Measurements from ENCODE around the gene OR51T1.
"Not testable (repeated sequence)": the region's sequence is repeated elsewhere in the genome, so short reads cannot be mapped to it uniquely, and the experiment has no call there.

OR51T1 gene, protein sequence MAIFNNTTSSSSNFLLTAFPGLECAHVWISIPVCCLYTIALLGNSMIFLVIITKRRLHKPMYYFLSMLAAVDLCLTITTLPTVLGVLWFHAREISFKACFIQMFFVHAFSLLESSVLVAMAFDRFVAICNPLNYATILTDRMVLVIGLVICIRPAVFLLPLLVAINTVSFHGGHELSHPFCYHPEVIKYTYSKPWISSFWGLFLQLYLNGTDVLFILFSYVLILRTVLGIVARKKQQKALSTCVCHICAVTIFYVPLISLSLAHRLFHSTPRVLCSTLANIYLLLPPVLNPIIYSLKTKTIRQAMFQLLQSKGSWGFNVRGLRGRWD

DNA sequence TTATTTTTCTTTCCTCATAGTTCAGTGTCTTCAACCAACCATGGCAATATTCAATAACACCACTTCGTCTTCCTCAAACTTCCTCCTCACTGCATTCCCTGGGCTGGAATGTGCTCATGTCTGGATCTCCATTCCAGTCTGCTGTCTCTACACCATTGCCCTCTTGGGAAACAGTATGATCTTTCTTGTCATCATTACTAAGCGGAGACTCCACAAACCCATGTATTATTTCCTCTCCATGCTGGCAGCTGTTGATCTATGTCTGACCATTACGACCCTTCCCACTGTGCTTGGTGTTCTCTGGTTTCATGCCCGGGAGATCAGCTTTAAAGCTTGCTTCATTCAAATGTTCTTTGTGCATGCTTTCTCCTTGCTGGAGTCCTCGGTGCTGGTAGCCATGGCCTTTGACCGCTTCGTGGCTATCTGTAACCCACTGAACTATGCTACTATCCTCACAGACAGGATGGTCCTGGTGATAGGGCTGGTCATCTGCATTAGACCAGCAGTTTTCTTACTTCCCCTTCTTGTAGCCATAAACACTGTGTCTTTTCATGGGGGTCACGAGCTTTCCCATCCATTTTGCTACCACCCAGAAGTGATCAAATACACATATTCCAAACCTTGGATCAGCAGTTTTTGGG is at the start of gene OR51T1:
TSS of gene OR51T1 (plus strand) at position 41 of the 641 bp plus-strand sequence. CDS start at position 41, 0 bp downstream.
- DNase-seq = no peak

DNA sequence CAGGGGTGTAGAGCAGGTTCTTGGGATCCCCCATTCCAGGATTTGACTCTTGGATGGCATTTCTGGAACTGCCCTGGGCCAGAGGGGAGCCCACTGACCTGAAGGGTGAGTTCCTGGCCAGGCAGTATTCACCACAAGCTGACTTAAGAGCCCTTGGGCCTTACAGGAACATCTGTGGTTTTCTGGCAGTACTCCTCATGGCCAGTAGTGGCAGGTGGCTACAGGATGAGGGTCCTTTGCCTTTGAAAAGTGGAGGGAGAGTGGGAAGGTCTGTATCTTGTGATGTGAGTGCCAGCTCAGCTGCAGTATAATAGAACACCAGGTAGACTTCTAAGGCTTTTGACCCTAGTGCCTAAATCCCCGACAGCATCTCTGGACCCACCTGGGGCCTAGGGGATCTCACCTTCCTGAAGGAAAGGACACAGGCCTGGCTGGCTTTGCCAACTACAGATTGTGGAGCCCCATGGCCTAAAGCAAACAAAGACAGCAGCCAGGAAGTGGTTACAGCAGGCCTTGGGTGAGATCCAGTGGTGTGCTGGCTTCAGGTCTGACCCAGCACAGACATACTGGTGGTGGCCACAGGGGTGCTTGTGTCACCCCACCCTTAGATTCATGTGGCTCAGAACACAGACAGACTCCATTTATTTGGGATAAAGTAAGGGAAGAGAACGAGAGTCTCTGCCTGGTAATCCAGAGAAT is 41.7 kb upstream of the OR51T1 start:
- DNase-seq = no peak

DNA sequence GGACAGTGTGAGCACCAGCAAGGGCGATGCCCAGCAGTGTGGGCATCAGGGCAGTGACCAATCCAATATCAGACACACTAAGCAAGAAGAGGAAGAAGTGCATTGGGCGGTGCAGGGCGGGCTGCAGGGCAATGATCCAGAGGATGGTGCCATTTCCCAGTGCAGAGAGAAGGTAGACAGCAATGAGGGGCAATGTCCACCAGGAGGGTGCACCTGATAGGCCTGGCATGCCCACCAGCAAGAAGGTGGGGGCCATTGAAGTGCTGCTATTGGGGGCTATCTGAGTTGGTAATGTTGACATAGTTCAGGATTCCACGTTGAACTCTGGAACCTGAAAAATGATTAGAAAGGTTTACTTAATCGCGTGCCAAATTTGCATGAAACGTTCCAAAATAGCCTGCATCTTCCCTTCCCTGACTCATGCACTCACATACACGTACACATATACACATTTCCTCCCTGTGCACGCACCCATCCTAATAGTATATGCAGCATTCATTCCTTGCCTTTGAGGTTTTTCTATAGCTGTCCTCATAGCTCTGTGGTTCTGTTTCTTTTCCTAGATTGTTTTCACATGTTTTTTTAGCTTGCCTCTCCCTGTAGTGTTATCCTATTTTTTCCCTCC is 32.7 kb upstream of the OR51T1 start, which contains the start of gene OR51S1:
TSS of gene OR51S1 (minus strand) at position 301 of the 625 bp plus-strand sequence. CDS start at position 301, 0 bp downstream.
- no peak for DNase-seq

DNA sequence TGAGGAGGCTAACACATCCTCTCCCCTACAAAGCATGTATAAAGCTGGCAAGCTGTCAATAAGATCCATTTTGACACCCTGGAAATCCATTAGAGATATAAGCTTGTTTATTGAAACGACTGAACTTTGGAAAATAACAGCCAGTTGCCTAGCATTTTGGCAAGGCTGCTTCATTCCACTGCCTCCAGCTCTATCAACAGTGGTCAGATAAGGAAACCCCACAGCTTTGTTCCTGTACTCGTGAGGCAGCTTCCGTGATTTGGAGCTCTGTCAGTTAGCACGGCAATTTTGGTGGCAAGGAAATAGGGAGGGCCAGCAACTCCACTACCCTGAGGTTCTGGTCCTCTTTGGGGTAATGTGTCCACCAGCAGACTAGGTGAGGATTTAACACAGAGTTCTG is 30.7 kb upstream of the OR51T1 start:
- no peak for DNase-seq

DNA sequence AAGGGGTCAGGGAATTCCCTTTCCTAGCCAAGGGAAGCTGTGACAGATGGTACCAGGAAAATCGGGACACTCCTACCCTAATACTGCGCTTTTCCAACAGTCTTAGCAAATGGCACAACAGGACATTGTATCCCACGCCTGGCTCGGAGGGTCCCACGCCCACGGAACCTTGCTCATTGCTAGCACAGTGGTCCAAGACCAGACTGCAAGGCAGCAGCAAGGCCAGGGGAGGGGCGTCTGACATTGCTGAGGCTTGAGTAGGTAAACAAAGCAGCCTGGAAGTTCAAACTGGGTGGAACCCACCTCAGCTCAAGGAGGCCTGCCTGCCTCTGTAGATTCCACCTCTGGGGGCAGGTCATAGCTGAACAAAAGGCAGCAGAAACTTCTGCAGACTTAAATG is 27.4 kb upstream of the OR51T1 start:
- DNase-seq = not testable (repeated sequence)

DNA sequence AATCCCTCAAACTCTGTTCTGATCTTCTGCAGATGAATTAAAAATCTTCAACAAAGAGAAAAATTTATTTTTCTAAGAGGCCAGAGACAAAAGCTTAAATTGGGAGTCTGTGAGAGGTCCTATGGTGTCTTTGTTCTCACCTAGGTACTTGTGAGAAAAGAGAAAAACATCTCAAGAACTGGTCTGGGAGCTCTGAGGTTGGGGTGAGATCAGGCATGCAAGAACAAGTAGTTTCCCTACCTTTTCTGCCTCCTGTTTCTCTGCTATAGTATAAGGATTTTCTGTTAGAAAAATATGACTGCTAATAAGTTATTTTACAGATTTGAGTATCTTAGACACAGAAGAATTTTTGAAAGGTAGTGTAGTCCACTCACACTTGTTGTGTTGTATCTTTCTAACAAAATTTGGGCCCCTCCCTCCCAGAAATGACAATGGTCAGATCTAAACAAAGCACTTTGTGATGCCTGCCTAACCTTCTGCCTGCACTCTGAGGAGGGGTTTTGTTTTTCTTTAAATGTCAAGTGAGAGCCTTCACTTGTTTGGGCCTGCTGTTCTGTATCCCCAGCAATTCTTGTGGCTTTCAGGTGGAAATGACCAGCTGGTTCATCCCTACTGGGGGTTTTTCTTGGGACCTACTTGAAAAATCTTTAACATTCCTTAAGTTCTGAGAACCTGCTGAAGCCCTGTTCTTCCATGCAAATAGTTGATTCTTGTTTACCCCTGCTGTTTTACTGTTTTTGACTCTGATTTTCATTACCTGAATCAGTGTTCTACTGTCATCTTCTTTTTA is 19.1 kb upstream of the OR51T1 start:
- no peak for DNase-seq

DNA sequence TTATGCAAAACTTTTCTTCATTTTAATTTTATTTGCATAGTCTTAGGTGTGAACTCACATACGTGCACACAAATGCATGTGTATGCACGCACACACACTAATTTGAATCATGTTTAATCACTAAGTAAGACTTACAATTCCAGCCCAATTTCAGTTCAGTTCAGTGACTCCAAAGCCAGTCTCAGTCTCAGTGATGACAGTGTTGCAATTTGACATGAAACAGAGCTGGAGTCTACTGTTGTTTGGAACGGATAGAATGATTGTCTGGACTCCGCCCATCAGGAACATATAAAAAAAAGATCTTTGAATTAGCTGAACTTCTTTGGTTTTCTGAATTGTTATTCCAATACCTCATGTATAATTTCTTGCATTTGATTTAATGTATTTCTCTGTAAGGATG is 17.8 kb upstream of the OR51T1 start:
- no peak for DNase-seq

DNA sequence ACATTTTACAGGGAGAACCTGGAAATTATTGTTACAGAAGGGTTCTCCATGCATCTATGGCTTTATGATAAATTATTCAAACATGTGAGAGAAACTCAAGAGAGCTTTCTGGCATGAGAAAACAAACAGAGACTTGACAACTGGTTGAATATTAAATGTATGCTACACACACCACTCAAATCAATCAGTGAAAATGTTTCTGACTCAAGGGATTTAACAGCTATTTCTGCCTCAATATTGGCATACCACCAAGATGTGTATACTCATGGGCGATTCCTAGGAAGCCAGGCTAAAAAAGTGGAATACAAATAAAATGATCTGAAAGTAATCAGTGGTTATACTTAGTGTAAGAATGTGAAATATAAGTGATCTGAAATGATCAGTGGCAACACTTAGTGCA is 15.8 kb upstream of the OR51T1 start:
- no peak for DNase-seq

DNA sequence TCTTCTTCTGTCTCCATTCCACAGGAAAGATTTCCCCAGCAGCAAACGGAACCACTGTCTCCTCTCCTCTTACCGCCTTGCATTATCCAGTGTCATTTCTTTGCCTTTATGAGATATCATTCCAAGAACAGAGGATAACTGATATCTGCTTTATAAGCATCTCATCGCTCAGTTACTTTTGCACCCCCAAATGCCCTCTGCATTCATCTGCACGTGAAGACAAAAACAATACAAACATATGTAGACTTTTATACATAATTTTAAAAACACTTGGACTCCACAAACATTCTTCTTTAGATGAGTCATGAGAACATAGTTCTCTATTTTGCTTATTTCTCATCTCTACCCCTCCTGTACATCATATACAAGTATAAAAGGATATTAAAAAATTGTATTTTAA is 512 bp upstream of the OR51T1 start:
- no peak for DNase-seq

DNA sequence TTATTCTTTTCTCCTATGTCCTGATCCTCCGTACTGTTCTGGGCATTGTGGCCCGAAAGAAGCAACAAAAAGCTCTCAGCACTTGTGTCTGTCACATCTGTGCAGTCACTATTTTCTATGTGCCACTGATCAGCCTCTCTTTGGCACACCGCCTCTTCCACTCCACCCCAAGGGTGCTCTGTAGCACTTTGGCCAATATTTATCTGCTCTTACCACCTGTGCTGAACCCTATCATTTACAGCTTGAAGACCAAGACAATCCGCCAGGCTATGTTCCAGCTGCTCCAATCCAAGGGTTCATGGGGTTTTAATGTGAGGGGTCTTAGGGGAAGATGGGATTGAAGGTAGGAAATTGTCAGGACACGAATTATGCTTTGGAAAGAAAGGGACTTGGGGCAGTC is 843 bp downstream of the OR51T1 start:
- DNase-seq = no peak

DNA sequence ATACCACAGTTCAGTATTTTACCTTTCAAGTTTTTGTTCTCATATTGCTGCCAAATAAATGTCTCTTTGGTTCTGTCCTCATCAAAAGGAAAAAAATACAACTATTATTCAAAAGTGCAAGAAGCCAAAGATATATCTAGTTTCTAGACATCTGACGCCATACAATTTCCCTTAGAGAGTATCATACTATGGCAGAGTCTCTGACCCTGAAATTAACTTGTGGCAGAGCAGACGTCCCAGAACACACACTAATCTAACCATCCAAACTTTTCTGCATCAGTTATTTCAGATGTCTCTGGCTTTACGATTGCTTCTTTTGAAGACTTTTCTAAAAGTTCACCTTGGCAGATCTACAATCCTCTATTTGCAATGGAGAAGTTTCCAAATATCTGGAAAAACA is 2.7 kb downstream of the OR51T1 start:
- DNase-seq = no peak

DNA sequence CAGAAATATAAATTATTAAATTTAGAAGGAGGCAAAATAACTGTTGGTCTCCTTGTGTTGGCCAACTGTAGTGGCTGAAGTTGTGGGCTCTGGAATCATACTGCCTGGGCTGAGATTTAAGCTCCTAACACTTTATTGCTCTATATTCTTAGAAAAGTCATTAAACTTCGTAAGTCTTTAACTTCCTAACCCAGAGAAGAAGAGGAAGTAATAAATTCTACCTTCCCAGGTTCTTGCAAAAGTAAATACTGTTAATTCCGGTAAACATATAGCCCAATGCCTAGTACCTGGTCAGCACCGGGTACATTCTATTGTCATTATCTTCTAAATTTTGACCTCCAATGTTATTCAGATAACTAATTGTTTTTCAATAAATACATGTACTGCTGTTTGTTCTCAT is 4.5 kb downstream of the OR51T1 start:
- no peak for DNase-seq

DNA sequence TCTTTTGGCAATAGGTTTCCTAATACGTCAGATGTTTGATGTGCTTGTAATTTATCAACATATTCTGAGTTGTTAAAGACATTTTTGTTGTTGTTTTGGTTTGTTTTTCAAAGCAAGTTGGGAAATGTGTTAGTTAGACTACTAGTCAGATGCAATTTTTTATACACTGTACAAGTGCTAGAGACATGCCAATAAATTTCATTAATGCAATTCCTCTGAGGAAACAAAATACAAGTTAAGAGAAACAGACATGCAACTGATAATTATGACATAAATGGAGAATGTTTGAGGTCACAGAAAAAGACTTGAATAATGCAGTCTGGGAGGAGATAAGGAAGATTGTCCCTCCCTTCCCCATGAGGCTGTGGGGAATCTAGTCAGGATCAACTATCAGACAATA is 5.9 kb downstream of the OR51T1 start:
- DNase-seq = no peak

DNA sequence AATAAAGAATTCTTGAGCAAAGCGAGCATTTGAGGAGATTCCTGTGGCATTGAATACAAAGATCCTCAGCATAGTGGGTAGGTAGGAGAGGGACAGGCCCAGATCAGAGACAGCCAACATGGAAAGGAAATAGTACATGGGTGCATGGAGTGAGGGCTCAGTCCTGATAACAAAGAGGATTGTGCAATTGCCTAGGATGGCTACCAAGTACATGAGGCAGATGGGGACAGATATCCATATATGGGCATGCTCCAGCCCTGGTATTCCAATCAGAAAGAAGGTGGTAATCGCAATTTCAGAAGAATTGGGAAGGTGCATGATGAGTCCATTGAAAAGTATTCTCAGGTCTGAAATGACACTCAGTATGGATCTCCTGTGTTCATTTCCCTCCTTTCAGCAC is 8.6 kb downstream of the OR51T1 start:
- no peak for DNase-seq

DNA sequence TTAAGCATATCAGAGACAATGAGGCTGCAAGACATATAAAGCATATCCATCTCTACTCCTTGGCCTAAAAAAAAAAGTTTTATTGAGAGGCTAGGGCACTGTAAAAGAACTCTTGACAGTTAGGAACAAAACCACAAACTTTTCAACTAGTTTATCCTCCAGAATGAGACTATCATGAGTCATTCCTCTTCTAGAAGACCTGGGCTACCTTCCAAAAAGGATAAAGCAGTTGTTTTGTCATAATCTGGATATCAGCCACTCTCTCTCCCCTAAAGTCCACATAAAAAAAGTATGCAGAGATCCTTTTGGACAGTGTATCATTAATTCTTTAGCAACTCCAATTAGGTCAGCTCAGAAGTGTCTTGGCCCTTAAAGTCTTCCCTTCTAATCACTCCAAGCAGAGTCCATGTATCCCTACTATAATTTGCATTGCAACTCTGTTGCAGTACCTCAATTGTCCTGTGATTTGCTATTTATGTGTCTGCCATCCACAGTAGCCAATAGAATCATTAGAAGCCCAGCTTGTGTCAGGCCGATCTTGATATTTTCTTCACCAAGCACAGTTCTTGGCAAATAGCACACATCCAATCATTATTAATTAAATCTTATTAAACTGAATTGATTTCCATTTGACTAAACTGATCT is 10.4 kb downstream of the OR51T1 start:
- DNase-seq = no peak

DNA sequence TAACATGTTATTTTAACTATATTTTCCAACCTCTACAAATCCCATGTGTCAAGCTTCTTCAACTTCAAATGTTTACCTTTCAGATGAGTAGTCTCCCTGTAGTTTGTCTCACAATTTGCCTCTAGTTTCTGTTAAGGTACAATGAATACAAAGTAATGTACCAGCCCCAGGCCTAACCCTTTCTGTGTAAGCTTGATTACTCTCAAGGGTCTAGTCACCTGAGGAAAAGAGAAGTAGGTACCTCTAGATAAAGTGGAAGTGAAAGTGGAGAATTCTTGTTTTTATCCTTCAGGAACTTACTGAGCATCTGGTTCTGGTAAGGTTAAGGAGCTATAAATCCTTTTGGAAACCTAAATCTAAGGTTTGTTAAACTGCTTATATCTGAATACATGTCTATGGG is 21.8 kb downstream of the OR51T1 start, which contains the start of gene OR51A7:
TSS of gene OR51A7 (plus strand) at position 300 of the 400 bp plus-strand sequence. CDS start 3,587 bp downstream, outside the sequence.
- no peak for DNase-seq

DNA sequence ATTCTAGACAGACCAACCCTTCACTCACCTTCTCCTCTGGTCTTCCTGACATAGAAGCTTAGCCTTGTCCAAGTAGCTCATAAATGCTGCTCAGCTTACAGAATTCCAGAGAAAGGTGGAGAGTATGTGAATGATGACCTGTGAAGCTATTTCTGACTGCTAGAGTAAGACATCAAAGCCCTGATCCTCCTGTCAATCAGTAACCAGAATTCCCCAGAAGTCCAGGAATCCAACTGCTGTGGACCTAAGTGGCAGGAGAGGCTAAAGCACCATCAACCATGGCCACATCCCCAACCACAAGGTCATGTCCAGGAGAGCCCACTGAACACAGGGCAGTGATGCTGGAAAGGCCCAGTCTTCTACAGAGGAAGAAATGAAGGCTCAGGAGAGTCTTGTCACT is 34.9 kb downstream of the OR51T1 start:
- DNase-seq = no peak

DNA sequence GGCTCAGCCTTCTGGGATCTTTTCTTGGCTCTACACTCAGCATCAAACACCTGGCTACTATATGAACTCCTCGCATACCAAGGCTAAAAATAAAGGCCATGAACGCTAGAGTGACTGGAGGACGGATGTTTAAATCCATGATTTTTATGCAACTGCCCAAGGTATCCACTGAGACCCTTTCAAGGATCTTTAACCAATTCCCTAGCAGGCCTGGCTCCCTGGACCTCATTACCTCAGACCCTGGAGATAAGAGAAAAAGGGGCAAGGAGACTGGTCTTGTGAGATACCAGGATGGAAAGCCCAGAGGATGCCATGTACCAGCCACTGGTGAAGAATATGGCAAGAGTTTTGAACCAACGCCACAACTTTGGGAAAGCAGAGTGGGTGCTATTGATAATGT is 37.5 kb downstream of the OR51T1 start, which contains the start of gene OR51G2:
TSS of gene OR51G2 (minus strand) at position 101 of the 400 bp plus-strand sequence. CDS start 3,687 bp downstream, outside the sequence.
- no peak for DNase-seq

DNA sequence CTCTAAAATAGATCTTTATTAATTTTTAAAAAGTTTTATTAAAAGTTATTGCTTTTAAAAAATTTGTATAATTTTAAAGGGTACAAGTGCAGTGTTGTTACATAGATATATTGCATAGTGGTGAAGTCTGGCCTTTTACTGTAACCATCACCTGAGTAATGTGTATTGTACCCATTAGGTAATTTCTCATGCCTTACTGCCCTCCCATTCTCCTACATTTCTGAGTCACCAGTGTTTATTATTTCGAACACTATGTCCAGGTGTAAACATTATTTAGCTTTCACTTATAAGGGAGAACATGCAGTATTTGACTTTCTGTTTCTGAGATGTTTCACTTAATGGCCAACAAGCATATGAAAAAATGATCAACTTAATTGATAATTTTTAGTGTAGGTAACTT is 40.1 kb downstream of the OR51T1 start:
- DNase-seq = no peak

DNA sequence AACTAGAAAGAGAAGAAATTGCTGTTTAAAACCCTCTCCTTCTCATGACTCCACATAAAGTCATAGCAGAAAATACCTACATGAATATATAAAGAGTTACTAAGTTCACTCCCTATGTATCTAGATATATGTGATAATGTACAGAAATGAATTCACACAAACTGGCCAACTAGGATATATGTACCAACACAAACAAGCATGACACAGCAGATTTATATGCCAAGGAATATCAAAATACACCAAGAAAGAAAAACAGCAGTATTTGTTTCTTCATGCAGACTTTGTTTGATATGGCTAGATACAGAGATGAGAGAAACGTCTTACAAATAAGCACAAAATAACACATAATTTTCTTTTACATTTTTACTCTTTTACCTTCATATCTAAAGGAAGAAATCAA is 40.6 kb downstream of the OR51T1 start:
- no peak for DNase-seq

DNA sequence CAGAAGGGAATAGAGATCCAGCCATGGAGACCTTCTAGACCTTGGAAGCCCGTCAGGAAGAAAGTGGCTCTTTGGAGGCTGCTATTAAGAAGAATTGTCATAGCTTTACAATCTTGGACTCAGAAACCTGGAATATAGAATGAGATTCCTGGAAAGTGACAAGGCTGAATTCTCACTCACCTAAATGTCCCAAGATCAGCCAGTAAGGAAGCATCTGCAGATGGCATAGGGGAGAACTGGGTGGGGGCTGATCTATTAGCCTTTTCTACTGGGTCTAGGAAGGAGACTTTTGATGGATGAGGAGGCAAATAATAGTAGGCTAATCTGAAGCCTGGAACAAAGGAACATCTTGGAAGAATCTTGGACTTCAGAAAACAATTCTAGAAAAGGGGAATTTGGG is 42.5 kb downstream of the OR51T1 start, which contains the start of gene OR51G1:
TSS of gene OR51G1 (minus strand) at position 101 of the 400 bp plus-strand sequence. CDS start at position 101, 0 bp downstream.
- no peak for DNase-seq

DNA sequence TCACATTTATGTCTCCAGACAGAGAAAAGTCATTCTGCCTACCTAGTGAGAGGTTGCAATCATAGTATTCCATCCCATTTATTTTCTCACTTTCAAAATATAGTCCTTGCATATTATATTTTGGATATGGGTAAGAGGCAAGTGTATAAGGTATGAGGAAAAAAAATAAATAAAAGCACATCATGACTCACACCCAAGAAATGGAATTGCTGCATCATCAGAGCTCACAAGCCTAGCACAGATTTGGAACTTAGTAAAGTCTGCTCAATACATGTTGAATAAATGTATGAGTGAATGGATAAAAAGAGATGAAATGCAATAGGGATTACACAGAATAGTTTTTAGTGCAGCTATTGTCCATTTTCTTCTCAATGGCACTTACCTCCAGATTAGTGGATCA is 44.9 kb downstream of the OR51T1 start:
- DNase-seq = no peak
